KOPT-K1 (cell line): ENCODE measurements around the gene SND1.

Experiments
- H3K27ac ChIP-seq: fragments of 200-600 bp; sonication (generic); 2 replicates; pipeline ENCODE4 v1.5.1; 2016; ENCODE audit warnings: antibody characterized with exemption, mild to moderate bottlenecking, low read depth, low read length; ENCODE audit not compliant: poor library complexity, severe bottlenecking
- H3K36me3 ChIP-seq: fragments of 200-600 bp; sonication (generic); 2 replicates; pipeline ENCODE4 v1.5.1; 2017; ENCODE audit warnings: antibody characterized with exemption, mild to moderate bottlenecking, low read length, moderate library complexity; ENCODE audit not compliant: insufficient read depth
- H3K9me3 ChIP-seq: fragments of 200-600 bp; sonication (generic); 2 replicates; pipeline ENCODE4 v1.5.1; 2017; ENCODE audit warnings: antibody characterized with exemption, low read length, mild to moderate bottlenecking; ENCODE audit not compliant: insufficient read depth, poor library complexity, severe bottlenecking

The SND1 gene

DNA sequence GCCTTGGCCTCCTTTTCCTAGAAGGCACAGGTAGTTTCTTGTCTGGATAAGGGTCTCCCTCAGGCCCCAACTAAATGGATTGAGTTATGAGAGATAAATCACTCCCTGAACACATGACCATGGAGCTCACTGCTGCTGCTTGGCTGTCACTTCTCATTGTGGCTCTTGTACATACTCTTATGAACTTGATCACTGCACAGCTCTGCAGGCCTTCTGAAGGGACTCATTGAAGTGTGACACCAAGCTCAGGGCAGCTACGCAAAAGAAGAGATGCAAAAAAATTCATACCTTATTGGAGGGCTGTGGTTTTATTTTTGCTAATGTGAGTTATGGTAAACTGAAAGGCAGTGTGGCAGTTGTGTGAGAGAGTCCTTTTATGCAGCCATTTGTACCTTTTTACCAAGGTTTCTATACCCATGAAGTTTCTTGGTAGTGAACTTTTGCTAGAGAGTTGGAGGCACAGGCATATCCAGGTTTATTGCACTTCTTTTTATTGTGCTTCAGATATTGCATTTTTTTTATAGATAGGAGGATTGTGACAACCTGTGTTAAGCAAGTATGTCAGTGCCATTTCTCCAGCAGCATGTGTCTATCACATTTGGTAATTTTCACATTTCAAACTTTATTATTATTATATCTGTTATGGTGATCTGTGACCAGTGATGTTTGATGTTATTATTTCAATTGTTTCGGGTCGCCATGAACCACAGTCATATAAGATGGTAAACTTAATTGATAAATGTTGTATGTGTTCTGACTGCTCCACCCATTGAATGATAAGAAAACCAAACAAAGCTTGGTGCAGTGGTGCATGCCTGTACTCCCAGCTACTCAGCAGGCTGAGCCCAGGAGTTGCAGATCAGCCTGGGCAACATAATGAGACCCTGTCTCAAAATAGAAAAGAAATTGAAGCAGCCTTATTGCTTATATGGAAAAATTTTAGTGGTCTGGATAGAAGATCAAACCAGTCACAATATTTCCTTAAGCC is 278.6 kb downstream of the SND1 start:
- H3K36me3 ChIP-seq: peaks cover 60% of the 10 kb centered on the region
- H3K27ac ChIP-seq: no peak overlapping the region
- no peaks in the 10 kb centered on the region for H3K9me3 ChIP-seq

- no peaks in the 10 kb centered on the region for H3K9me3 ChIP-seq
These were observed 280.1 kb downstream of the SND1 start for GRCh38 chr7:127932076-127932475.

DNA sequence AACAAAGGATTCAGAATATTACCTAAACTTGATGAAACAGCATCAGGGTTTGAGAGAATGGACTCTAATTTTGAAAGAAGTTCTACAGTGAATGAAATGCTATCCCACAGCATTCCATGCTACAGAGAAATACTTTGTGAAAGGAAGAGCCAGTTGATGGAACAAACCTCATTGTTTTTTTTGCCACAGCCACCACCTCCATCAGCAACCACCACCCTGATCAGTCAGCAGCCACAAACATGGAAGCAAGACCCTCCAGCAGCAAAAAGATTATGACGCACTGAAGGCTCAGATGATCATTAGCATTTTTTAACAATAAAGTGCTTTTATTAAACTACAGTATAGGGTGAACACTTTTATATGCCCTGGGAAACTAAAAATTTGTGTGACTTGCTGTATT is 280.5 kb downstream of the SND1 start:
- H3K9me3 ChIP-seq: no peaks in the 10 kb centered on the region
- H3K36me3 ChIP-seq: peaks cover 64% of the 10 kb centered on the region
- H3K27ac ChIP-seq: no peak overlapping the region

More at GRCh38 chr7:127932076-127932475, 280.1 kb downstream of the SND1 start:
- no peak overlapping the region for H3K27ac ChIP-seq
- peaks cover 62% of the 10 kb centered on the region for H3K36me3 ChIP-seq

- H3K36me3 ChIP-seq: peaks cover 66% of the 10 kb centered on the region
- H3K27ac ChIP-seq: no peak overlapping the region
- H3K9me3 ChIP-seq: no peaks in the 10 kb centered on the region
These were observed 281.2 kb downstream of the SND1 start for GRCh38 chr7:127933146-127933545.

- H3K27ac ChIP-seq: no peak overlapping the region
- H3K36me3 ChIP-seq: peaks cover 67% of the 10 kb centered on the region
- H3K9me3 ChIP-seq: no peaks in the 10 kb centered on the region
These were observed 282.7 kb downstream of the SND1 start for GRCh38 chr7:127934711-127935110.

DNA sequence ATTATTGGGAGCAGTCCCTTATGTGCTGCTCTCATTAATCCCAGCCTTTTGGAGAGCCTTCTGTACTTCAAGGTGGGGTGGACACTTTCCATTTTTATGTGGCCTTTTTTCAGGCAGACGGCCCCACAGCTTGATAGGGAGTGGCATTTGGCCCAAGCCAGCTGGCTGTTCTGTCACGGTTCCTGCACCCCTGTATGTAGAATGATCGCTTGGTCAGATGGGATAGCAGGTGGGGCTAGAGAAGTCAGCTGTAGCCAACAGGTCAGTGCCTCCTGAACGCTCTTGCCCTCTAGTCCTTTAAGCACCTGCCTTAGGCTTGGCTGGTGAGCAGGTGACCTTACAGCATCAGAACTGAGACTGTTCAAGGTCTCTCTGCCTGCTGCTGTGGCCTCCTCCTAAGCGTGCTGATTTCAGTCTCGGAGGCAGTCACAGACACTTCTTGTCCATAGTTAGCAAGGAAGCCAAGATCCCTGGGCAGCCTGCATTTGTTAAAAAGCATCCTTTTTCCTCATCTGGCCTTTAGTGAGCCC is 283.9 kb downstream of the SND1 start:
- Histone ChIP-seq H3K27ac (no peak overlapping the region), H3K36me3 (peaks cover 62% of the 10 kb centered on the region), H3K9me3 (no peaks in the 10 kb centered on the region)

GRCh38 chr7:127937066-127937680 is 285.2 kb downstream of the SND1 start:
- H3K36me3 ChIP-seq: peaks cover 58% of the 10 kb centered on the region
- H3K27ac ChIP-seq: no peak overlapping the region
- H3K9me3 ChIP-seq: no peaks in the 10 kb centered on the region

GRCh38 chr7:127938588-127938987 is 286.6 kb downstream of the SND1 start:
- no peaks in the 10 kb centered on the region for H3K9me3 ChIP-seq
- no peak overlapping the region for H3K27ac ChIP-seq
- H3K36me3 ChIP-seq: peaks cover 58% of the 10 kb centered on the region

- Histone ChIP-seq H3K9me3 (no peaks in the 10 kb centered on the region), H3K36me3 (peaks cover 61% of the 10 kb centered on the region), H3K27ac (no peak overlapping the region)
These were observed 288.6 kb downstream of the SND1 start for GRCh38 chr7:127940381-127941160.

- no peak overlapping the region for H3K27ac ChIP-seq
- no peaks in the 10 kb centered on the region for H3K9me3 ChIP-seq
- peaks cover 58% of the 10 kb centered on the region for H3K36me3 ChIP-seq
These were observed 289.6 kb downstream of the SND1 start for GRCh38 chr7:127941476-127942210.

DNA sequence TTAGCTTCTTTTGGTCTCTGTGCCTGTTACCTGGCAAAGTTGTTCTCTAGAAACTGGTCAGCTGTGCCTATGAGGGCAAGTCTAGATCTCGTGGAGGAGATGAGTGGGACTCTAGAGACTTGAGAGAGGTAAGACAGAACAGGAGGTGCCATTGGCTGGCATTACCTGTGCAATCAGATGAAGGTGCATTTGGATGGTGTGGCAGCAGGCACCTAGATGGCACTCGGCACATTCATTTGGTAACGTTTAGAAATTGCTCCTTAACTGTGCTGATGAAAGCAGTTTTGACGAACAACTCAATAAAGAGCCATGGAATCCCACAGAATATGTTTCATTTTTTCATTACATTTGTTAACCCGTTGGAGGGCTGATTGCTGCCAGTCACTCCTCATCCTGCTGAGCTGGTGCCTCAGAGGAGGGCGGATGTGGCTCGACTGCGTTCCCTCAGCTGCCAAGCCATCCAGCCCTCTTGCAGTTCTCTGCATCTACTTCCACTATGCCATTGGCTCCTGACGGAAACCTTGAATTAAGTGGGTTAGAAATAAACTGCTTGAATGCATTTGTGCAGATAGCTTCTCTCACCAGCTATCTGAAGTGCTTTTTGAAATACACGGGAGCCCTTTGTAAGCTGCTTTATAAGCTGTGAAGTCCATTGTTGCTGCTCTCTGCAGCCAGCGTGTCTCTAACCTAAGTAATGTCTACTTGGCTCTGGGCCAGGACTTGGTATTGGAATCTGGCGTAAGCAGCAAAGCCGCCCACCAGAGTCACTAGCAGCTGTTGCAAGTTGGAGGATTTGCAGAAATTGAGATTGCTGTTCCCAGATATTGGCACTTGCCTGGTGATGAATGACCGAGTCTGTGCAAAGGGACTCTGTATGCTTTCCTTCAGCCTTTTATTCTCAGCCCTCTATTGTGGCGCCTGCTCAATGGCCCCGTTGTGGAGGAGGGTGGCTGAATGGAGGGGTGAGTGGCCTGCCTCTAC is 291.8 kb downstream of the SND1 start:
- Histone ChIP-seq H3K36me3 (peaks cover 51% of the 10 kb centered on the region), H3K9me3 (no peaks in the 10 kb centered on the region), H3K27ac (no peak overlapping the region)

DNA sequence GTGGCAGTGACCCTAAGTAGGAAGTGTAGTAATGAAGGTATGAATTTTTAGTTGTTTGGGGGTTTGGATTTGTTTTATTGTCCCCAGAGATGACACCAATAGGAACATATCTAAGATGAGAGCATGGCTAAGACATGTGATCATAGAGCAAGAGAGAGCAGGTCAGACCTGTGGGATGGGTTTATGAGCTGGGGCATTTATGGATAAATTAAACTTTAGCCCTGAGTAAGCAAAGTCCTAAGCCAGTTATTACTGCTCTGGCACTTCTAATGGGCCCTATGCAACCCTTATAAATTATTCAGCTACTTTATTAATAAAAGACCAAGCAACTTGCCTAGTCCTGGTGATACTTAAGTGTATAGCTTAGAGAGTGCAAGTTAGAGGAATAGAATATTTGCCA is 294.1 kb downstream of the SND1 start:
- H3K36me3 ChIP-seq: peaks cover 35% of the 10 kb centered on the region
- H3K27ac ChIP-seq: no peak overlapping the region
- no peaks in the 10 kb centered on the region for H3K9me3 ChIP-seq

DNA sequence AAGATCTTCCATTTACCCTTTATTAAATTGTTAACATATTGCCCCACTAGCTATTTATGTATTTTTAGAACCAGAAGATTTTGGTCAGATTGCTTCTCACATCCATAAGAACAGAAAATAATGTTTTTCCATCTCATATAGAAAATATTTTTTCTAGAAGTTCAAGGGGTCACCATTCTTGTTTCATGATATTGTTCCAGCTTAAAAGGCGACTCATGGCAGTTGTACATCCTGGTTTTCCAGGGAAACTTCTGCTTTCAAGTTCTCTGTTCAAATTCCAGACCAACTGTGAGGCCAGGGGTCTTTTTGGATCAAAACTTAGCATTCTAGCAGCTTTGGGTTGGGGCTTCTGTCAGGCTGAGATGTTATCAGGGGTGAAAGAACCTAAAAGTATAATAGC is 294.9 kb downstream of the SND1 start:
- Histone ChIP-seq H3K36me3 (peaks cover 31% of the 10 kb centered on the region), H3K27ac (no peak overlapping the region), H3K9me3 (no peaks in the 10 kb centered on the region)
